Esophagus muscularis mucosa (tissue), 4 donors: ENCODE measurements around the gene TENM4.

Experiments
- CTCF ChIP-seq, 3 experiments: fragments of 200-600 bp in 2 of 3; fragments of 450-650 bp in 1 of 3; sonication (generic) in 2 of 3; IDR thresholded peaks; one replicate each; pipeline ENCODE4 v1.5.1; 2017 to 2019; ENCODE audit warnings: antibody characterized with exemption in 3 of 3, mild to moderate bottlenecking in 2 of 3, moderate library complexity in 1 of 3
- EP300 ChIP-seq: sonication (generic); formaldehyde crosslinking; IDR thresholded peaks from one replicate; pipeline ENCODE4 v1.6.1; 2017; ENCODE audit warnings: antibody characterized with exemption
- POLR2A ChIP-seq: fragments of 450-650 bp; IDR thresholded peaks from one replicate; pipeline ENCODE4 v1.6.1; 2017; ENCODE audit warnings: antibody characterized with exemption, moderate library complexity, mild to moderate bottlenecking, low read depth
- POLR2AphosphoS5 ChIP-seq, 2 donors: sonication (generic); formaldehyde crosslinking; IDR thresholded peaks; one replicate each; pipeline ENCODE4 v1.6.1; 2017; ENCODE audit warnings: antibody characterized with exemption in 2 of 2

DNA sequence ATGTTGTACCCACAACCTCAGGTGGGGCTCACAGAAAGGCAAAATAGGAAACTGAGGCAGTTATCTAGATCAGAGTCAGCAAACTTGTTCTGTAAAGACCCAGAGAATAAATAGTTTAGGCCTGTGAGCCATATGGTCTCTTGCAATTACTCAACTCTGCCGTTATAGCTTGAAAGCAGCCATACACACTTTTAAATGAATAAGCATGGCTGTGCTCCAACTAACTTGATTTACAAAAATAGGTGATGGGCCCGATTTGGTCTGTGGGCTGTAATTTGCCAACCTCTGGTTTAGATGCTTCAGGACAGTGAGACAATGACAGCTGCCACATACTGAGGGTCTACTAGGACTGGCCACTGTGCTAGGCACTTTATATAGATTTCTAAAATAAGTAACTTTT lies 667.3 kb downstream of the TENM4 start:
- TF ChIP-seq POLR2A = no peak
- no peak for TF ChIP-seq CTCF (IDR thresholded peaks at IDR 0.05)
- TF ChIP-seq EP300 = no peak
- no peak for TF ChIP-seq POLR2AphosphoS5 (IDR thresholded peaks at IDR 0.05)
